ENCODE results near the gene MPP4. TPM values are rescaled to one million over a fixed set of nuclear protein-coding genes. Genes with fewer than 3 reads are reported as not detected.
A peak's percentile ranks its signal among the peaks of the same experiment; 100 is the strongest.

Gene MPP4
- polyA plus RNA-seq, 1 donor = 0.24 TPM

- whole genome bisulfite sequencing (ENCODE audit: insufficient coverage, low lambda C conversion rate) = 70% methylated on average over 2 of the region's 4 CpGs
- H3K27ac ChIP-seq (ENCODE audit: low read length) = no peak overlapping the region
- H3K27me3 ChIP-seq (ENCODE audit: control insufficient read depth, insufficient read depth, low read length) = no peaks in the 10 kb centered on the region
- no peaks in the 10 kb centered on the region for H3K9me3 ChIP-seq (ENCODE audit: control insufficient read depth, low read depth, low read length)
- no peak for DNase-seq
- H3K4me3 ChIP-seq (ENCODE audit: low read length) = no peak overlapping the region
- H3K36me3 ChIP-seq (ENCODE audit: control insufficient read depth, insufficient read depth, low read length) = peaks cover 39% of the 10 kb centered on the region
- H3K4me1 ChIP-seq (ENCODE audit: control insufficient read depth, insufficient read depth, low read length) = no peaks in the 10 kb centered on the region
Observed at GRCh38 chr2:201633661-201634249, 64.7 kb downstream of the MPP4 start.

- H3K27me3 ChIP-seq (ENCODE audit: control insufficient read depth, insufficient read depth, low read length) = no peaks in the 10 kb centered on the region
- H3K27ac ChIP-seq (ENCODE audit: low read length) = no peak overlapping the region
- no CpG with 5 or more reads among the region's 8 CpGs for WGBS (ENCODE audit: insufficient coverage, low lambda C conversion rate)
- no peak for DNase-seq
- H3K4me3 ChIP-seq (ENCODE audit: low read length) = no peak overlapping the region
- H3K4me1 ChIP-seq (ENCODE audit: control insufficient read depth, insufficient read depth, low read length) = no peaks in the 10 kb centered on the region
- peaks cover 39% of the 10 kb centered on the region for H3K36me3 ChIP-seq (ENCODE audit: control insufficient read depth, insufficient read depth, low read length)
- no peaks in the 10 kb centered on the region for H3K9me3 ChIP-seq (ENCODE audit: control insufficient read depth, low read depth, low read length)
Observed at GRCh38 chr2:201631041-201631440, 67.4 kb downstream of the MPP4 start.

GRCh38 chr2:201630577-201630976 is 67.9 kb downstream of the MPP4 start:
- 50% methylated on average over 1 of the region's 2 CpGs for WGBS (ENCODE audit: insufficient coverage, low lambda C conversion rate)
- Histone ChIP-seq H3K36me3 (ENCODE audit: control insufficient read depth, insufficient read depth, low read length) (peaks cover 38% of the 10 kb centered on the region), H3K4me3 (ENCODE audit: low read length) (no peak overlapping the region)

GRCh38 chr2:201628545-201628944 is 69.9 kb downstream of the MPP4 start:
- no peak overlapping the region for H3K27ac ChIP-seq (ENCODE audit: low read length)
- H3K4me3 ChIP-seq (ENCODE audit: low read length) = no peak overlapping the region
- H3K9me3 ChIP-seq (ENCODE audit: control insufficient read depth, low read depth, low read length) = no peaks in the 10 kb centered on the region
- no peaks in the 10 kb centered on the region for H3K4me1 ChIP-seq (ENCODE audit: control insufficient read depth, insufficient read depth, low read length)
- DNase-seq = no peak
- no CpG with 5 or more reads among the region's 2 CpGs for WGBS (ENCODE audit: insufficient coverage, low lambda C conversion rate)
- no peaks in the 10 kb centered on the region for H3K27me3 ChIP-seq (ENCODE audit: control insufficient read depth, insufficient read depth, low read length)
- peaks cover 29% of the 10 kb centered on the region for H3K36me3 ChIP-seq (ENCODE audit: control insufficient read depth, insufficient read depth, low read length)

More at GRCh38 chr2:201630577-201630976, 67.9 kb downstream of the MPP4 start:
- Histone ChIP-seq H3K27ac (ENCODE audit: low read length) (no peak overlapping the region), H3K9me3 (ENCODE audit: control insufficient read depth, low read depth, low read length) (no peaks in the 10 kb centered on the region), H3K4me1 (ENCODE audit: control insufficient read depth, insufficient read depth, low read length) (no peaks in the 10 kb centered on the region), H3K27me3 (ENCODE audit: control insufficient read depth, insufficient read depth, low read length) (no peaks in the 10 kb centered on the region)
- DNase-seq = no peak

- Histone ChIP-seq H3K4me1 (ENCODE audit: control insufficient read depth, insufficient read depth, low read length) (no peaks in the 10 kb centered on the region), H3K27me3 (ENCODE audit: control insufficient read depth, insufficient read depth, low read length) (no peaks in the 10 kb centered on the region), H3K27ac (ENCODE audit: low read length) (no peak overlapping the region), H3K36me3 (ENCODE audit: control insufficient read depth, insufficient read depth, low read length) (peaks cover 10% of the 10 kb centered on the region), H3K4me3 (ENCODE audit: low read length) (no peak overlapping the region), H3K9me3 (ENCODE audit: control insufficient read depth, low read depth, low read length) (peaks cover 4% of the 10 kb centered on the region)
- WGBS (ENCODE audit: insufficient coverage, low lambda C conversion rate) = no CpG with 5 or more reads among the region's 5 CpGs
- no peak for DNase-seq
Observed at GRCh38 chr2:201622306-201622970, 76.0 kb downstream of the MPP4 start.

- no peak overlapping the region for H3K27ac ChIP-seq (ENCODE audit: low read length)
- no peaks in the 10 kb centered on the region for H3K4me1 ChIP-seq (ENCODE audit: control insufficient read depth, insufficient read depth, low read length)
- no peak for DNase-seq
- peaks cover 4% of the 10 kb centered on the region for H3K9me3 ChIP-seq (ENCODE audit: control insufficient read depth, low read depth, low read length)
- WGBS (ENCODE audit: insufficient coverage, low lambda C conversion rate) = 100% methylated on average over 1 of the region's 4 CpGs
- H3K4me3 ChIP-seq (ENCODE audit: low read length) = no peak overlapping the region
- H3K27me3 ChIP-seq (ENCODE audit: control insufficient read depth, insufficient read depth, low read length) = no peaks in the 10 kb centered on the region
- peaks cover 8% of the 10 kb centered on the region for H3K36me3 ChIP-seq (ENCODE audit: control insufficient read depth, insufficient read depth, low read length)
Observed at GRCh38 chr2:201621293-201621999, 77.0 kb downstream of the MPP4 start.

- Histone ChIP-seq H3K27ac (ENCODE audit: low read length) (no peak overlapping the region), H3K36me3 (ENCODE audit: control insufficient read depth, insufficient read depth, low read length) (peaks cover 3% of the 10 kb centered on the region), H3K4me1 (ENCODE audit: control insufficient read depth, insufficient read depth, low read length) (no peaks in the 10 kb centered on the region), H3K4me3 (ENCODE audit: low read length) (no peak overlapping the region), H3K27me3 (ENCODE audit: control insufficient read depth, insufficient read depth, low read length) (no peaks in the 10 kb centered on the region), H3K9me3 (ENCODE audit: control insufficient read depth, low read depth, low read length) (peaks cover 4% of the 10 kb centered on the region)
- DNase-seq = peak; percentile 60 to 63
- 87% methylated on average over 3 of the region's 39 CpGs for WGBS (ENCODE audit: insufficient coverage, low lambda C conversion rate)
Observed at GRCh38 chr2:201618744-201619662, 79.4 kb downstream of the MPP4 start.

GRCh38 chr2:201608021-201608420 is 90.4 kb downstream of the MPP4 start:
- H3K36me3 ChIP-seq (ENCODE audit: control insufficient read depth, insufficient read depth, low read length) = no peaks in the 10 kb centered on the region
- WGBS (ENCODE audit: insufficient coverage, low lambda C conversion rate) = no CpG with 5 or more reads among the region's 1 CpG
- DNase-seq = no peak
- no peak overlapping the region for H3K4me3 ChIP-seq (ENCODE audit: low read length)
- H3K27ac ChIP-seq (ENCODE audit: low read length) = no peak overlapping the region
- H3K27me3 ChIP-seq (ENCODE audit: control insufficient read depth, insufficient read depth, low read length) = no peaks in the 10 kb centered on the region
- peaks cover 3% of the 10 kb centered on the region for H3K9me3 ChIP-seq (ENCODE audit: control insufficient read depth, low read depth, low read length)
- H3K4me1 ChIP-seq (ENCODE audit: control insufficient read depth, insufficient read depth, low read length) = no peaks in the 10 kb centered on the region

GRCh38 chr2:201607568-201607967 is 90.9 kb downstream of the MPP4 start:
- Histone ChIP-seq H3K4me3 (ENCODE audit: low read length) (no peak overlapping the region), H3K4me1 (ENCODE audit: control insufficient read depth, insufficient read depth, low read length) (no peaks in the 10 kb centered on the region), H3K27me3 (ENCODE audit: control insufficient read depth, insufficient read depth, low read length) (no peaks in the 10 kb centered on the region), H3K9me3 (ENCODE audit: control insufficient read depth, low read depth, low read length) (peaks cover 2% of the 10 kb centered on the region), H3K27ac (ENCODE audit: low read length) (no peak overlapping the region), H3K36me3 (ENCODE audit: control insufficient read depth, insufficient read depth, low read length) (no peaks in the 10 kb centered on the region)
- no CpG with 5 or more reads among the region's 2 CpGs for WGBS (ENCODE audit: insufficient coverage, low lambda C conversion rate)
- no peak for DNase-seq

- no peak overlapping the region for H3K4me3 ChIP-seq (ENCODE audit: low read length)
- H3K36me3 ChIP-seq (ENCODE audit: control insufficient read depth, insufficient read depth, low read length) = no peaks in the 10 kb centered on the region
- H3K4me1 ChIP-seq (ENCODE audit: control insufficient read depth, insufficient read depth, low read length) = no peaks in the 10 kb centered on the region
- no peak for DNase-seq
- WGBS (ENCODE audit: insufficient coverage, low lambda C conversion rate) = no CpG with 5 or more reads among the region's 3 CpGs
- no peaks in the 10 kb centered on the region for H3K27me3 ChIP-seq (ENCODE audit: control insufficient read depth, insufficient read depth, low read length)
- no peak overlapping the region for H3K27ac ChIP-seq (ENCODE audit: low read length)
- H3K9me3 ChIP-seq (ENCODE audit: control insufficient read depth, low read depth, low read length) = no peaks in the 10 kb centered on the region
Observed at GRCh38 chr2:201600906-201601305, 97.5 kb downstream of the MPP4 start.

Data from large intestine (tissue), 3 donors.